Liver (tissue), 9 donors: Measurements from ENCODE around the gene MAP3K8. TPM values are rescaled to one million over a fixed set of nuclear protein-coding genes. Genes with fewer than 3 reads are reported as not detected.
A peak's percentile ranks its signal among the peaks of the same experiment; 100 is the strongest.

ENCODE experiments used
- DNase-seq: peaks from one replicate; pipeline ENCODE4 v3.0.0-alpha.2; 2017; ENCODE audit warnings: low spot score
- H3K27ac ChIP-seq, 2 donors: one replicate each; pipeline ENCODE4 v1.7.0; 2013; ENCODE audit warnings: inconsistent platforms in 2 of 2, low read length in 2 of 2, control low read depth in 1 of 2, low read depth in 1 of 2, mild to moderate bottlenecking in 1 of 2
- H3K27me3 ChIP-seq, 4 donors: one replicate each; pipeline versions ENCODE4 v1.6.1 to v1.7.0; 2013; ENCODE audit warnings: low read length in 3 of 4, inconsistent platforms in 1 of 4, mild to moderate bottlenecking in 1 of 4, moderate library complexity in 1 of 4; ENCODE audit not compliant: control insufficient read depth in 4 of 4, insufficient read depth in 4 of 4
- H3K36me3 ChIP-seq, 4 donors: one replicate each; pipeline versions ENCODE4 v1.6.1 to v1.7.0; 2013; ENCODE audit warnings: low read length in 3 of 4, mild to moderate bottlenecking in 3 of 4, low read depth in 1 of 4, moderate library complexity in 1 of 4; ENCODE audit not compliant: control insufficient read depth in 4 of 4, insufficient read depth in 3 of 4
- H3K4me1 ChIP-seq, 4 donors: one replicate each; pipeline versions ENCODE4 v1.6.1 to v1.7.0; 2013; ENCODE audit warnings: low read length in 3 of 4, mild to moderate bottlenecking in 3 of 4, moderate library complexity in 1 of 4; ENCODE audit not compliant: control insufficient read depth in 4 of 4, insufficient read depth in 4 of 4
- H3K4me3 ChIP-seq, 3 donors: one replicate each; pipeline versions ENCODE4 v1.6.1 to v1.7.0; 2013; ENCODE audit warnings: low read length in 3 of 3, control low read depth in 1 of 3, low read depth in 1 of 3, mild to moderate bottlenecking in 1 of 3
- H3K9ac ChIP-seq, 2 donors: one replicate each; pipeline ENCODE4 v1.7.0; 2013; ENCODE audit warnings: low read length in 2 of 2, mild to moderate bottlenecking in 2 of 2, moderate library complexity in 2 of 2, control low read depth in 1 of 2, low read depth in 1 of 2
- H3K9me3 ChIP-seq, 4 donors: one replicate each; pipeline versions ENCODE4 v1.6.1 to v1.7.0; 2013; ENCODE audit warnings: low read length in 3 of 4; ENCODE audit not compliant: control insufficient read depth in 4 of 4
- ATF3 ChIP-seq: IDR thresholded peaks from 2 replicates; pipeline ENCODE4 v1.6.1; 2016; ENCODE audit warnings: antibody characterized with exemption
- CTCF ChIP-seq: fragments of 150-350 bp; IDR thresholded peaks from 2 replicates; pipeline ENCODE4 v1.5.1; 2017; ENCODE audit warnings: improper control_type of control experiment, low read depth, low read length; ENCODE audit not compliant: missing input control
- EGR1 ChIP-seq, 2 donors: IDR thresholded peaks; 2 replicates each; pipeline ENCODE4 v1.6.1; 2016 to 2018; ENCODE audit warnings: antibody characterized with exemption in 2 of 2, low read depth in 2 of 2
- FOXA1 ChIP-seq: IDR thresholded peaks from 2 replicates; pipeline ENCODE4 v1.6.1; 2016; ENCODE audit warnings: antibody characterized with exemption
- FOXA2 ChIP-seq: IDR thresholded peaks from 2 replicates; pipeline ENCODE4 v1.6.1; 2016; ENCODE audit warnings: antibody characterized with exemption
- GABPA ChIP-seq, 2 donors: IDR thresholded peaks in 1 of 2; conservative IDR thresholded peaks in 1 of 2; 2 replicates each; pipeline ENCODE4 v1.6.1; 2016; ENCODE audit warnings: antibody characterized with exemption in 2 of 2, mild to moderate bottlenecking in 1 of 2, moderate library complexity in 1 of 2
- HNF4A ChIP-seq, 2 donors: conservative IDR thresholded peaks; 2 replicates each; pipeline ENCODE4 v1.6.1; 2016; ENCODE audit warnings: antibody characterized with exemption in 2 of 2, mild to moderate bottlenecking in 2 of 2
- HNF4G ChIP-seq: IDR thresholded peaks from 2 replicates; pipeline ENCODE4 v1.6.1; 2016; ENCODE audit warnings: antibody characterized with exemption
- JUND ChIP-seq, 2 donors: IDR thresholded peaks; 2 replicates each; pipeline ENCODE4 v1.6.1; 2016; ENCODE audit warnings: antibody characterized with exemption in 2 of 2
- MAX ChIP-seq: IDR thresholded peaks from 2 replicates; pipeline ENCODE4 v1.6.1; 2016; ENCODE audit warnings: antibody characterized with exemption
- NR2F2 ChIP-seq: IDR thresholded peaks from 2 replicates; pipeline ENCODE4 v1.6.1; 2016; ENCODE audit warnings: antibody characterized with exemption
- RAD21 ChIP-seq, 2 donors: IDR thresholded peaks; 2 replicates each; pipeline ENCODE4 v1.6.1; 2016; ENCODE audit warnings: antibody characterized with exemption in 2 of 2, mild to moderate bottlenecking in 2 of 2
- REST ChIP-seq: IDR thresholded peaks from 2 replicates; pipeline ENCODE4 v1.6.1; 2016; ENCODE audit warnings: antibody characterized with exemption, mild to moderate bottlenecking
- RXRA ChIP-seq, 2 donors: IDR thresholded peaks; 2 replicates each; pipeline ENCODE4 v1.6.1; 2017 to 2018; ENCODE audit warnings: antibody characterized with exemption in 2 of 2, mild to moderate bottlenecking in 1 of 2
- SP1 ChIP-seq: IDR thresholded peaks from 2 replicates; pipeline ENCODE4 v1.6.1; 2018; ENCODE audit warnings: antibody characterized with exemption, mild to moderate bottlenecking
- TAF1 ChIP-seq: conservative IDR thresholded peaks from 2 replicates; pipeline ENCODE4 v1.6.1; 2016; ENCODE audit warnings: antibody characterized with exemption, mild to moderate bottlenecking
- YY1 ChIP-seq: IDR thresholded peaks from 2 replicates; pipeline ENCODE4 v1.6.1; 2016; ENCODE audit warnings: antibody characterized with exemption, mild to moderate bottlenecking
- ZBTB33 ChIP-seq: IDR thresholded peaks from 2 replicates; pipeline ENCODE4 v1.6.1; 2016; ENCODE audit warnings: antibody characterized with exemption
- WGBS: extraction: QIAGEN DNeasy Blood & Tissue Kit; methylation state at CpG from one replicate; pipeline ENCODE4 v1.1.7; 2013; 5-methylcytosine and 5-hydroxymethylcytosine counted together
- polyA plus RNA-seq, 2 donors: library from polyadenylated mRNA; stranded (reverse) in 1 of 2; unstranded in 1 of 2; fragments of 200-250 nt in 1 of 2; fragments of >200 nt in 1 of 2; fragmentation: Nextera tagmentation in 1 of 2; extraction: Ambion mirVana in 1 of 2; gene quantifications; one replicate each; pipeline versions ENCODE4 v1.2.1 to v1.2.3, GENCODE V29; 2013 to 2015
- total RNA-seq, 2 donors: library from RNA; depleted of rRNA; stranded (reverse); fragments of >200 nt; gene quantifications; one replicate each; pipeline ENCODE4 v1.2.3, GENCODE V29; 2014
- donor health status: healthy.
- donor health status: healthy.
- donor health status: healthy.
- donor health status: healthy.
- donor health status: healthy.

MAP3K8 gene
- total and polyA plus RNA-seq, 4 donors = 2.1 to 11.4 (median 6.1) TPM

GRCh38 chr10:30433306-30433729, 666 bp upstream of the MAP3K8 start:
- Histone ChIP-seq H3K9me3 (no peaks in the 10 kb centered on the region), H3K4me1 (peaks cover 0 to 24% (median 5%) of the 10 kb centered on the region in 4 donors), H3K4me3 (peak overlapping the region; percentile 72 to 83 (median 78)), H3K27ac (peak overlapping the region; percentile 95 to 96), H3K27me3 (no peaks in the 10 kb centered on the region), H3K36me3 (peaks cover 0 to 3% (median 0%) of the 10 kb centered on the region in 4 donors), H3K9ac (peak overlapping the region; percentile 71 to 77)
- peak; percentile 64 for DNase-seq
- WGBS = under 1% methylated on average over 32 of the region's 32 CpGs
- TF ChIP-seq RXRA (IDR thresholded peaks at IDR 0.05) = no peak
- no peak for TF ChIP-seq CTCF
- no peak for TF ChIP-seq NR2F2
- no peak for TF ChIP-seq HNF4G
- TF ChIP-seq TAF1 = peak; percentile 0

GRCh38 chr10:30434273-30435072, 489 bp downstream of the MAP3K8 start:
- Histone ChIP-seq H3K4me1 (peaks cover 0 to 24% (median 5%) of the 10 kb centered on the region in 4 donors), H3K4me3 (peak overlapping the region; percentile 71 to 83 (median 78)), H3K27me3 (no peaks in the 10 kb centered on the region), H3K36me3 (peaks cover 0 to 4% (median 2%) of the 10 kb centered on the region in 4 donors), H3K9ac (peak overlapping the region; percentile 90 to 98), H3K9me3 (no peaks in the 10 kb centered on the region), H3K27ac (peak overlapping the region; percentile 95 to 96)
- DNase-seq = peak; percentile 63
- TF ChIP-seq ATF3 = no peak
- TF ChIP-seq TAF1 = peak; percentile 87
- peak; percentile 70 for TF ChIP-seq YY1
- TF ChIP-seq ZBTB33 = no peak
- TF ChIP-seq FOXA2 = no peak
- TF ChIP-seq HNF4G = no peak
- TF ChIP-seq RXRA (IDR thresholded peaks at IDR 0.05) = peak in 1 of 2 donors; percentile 17
- TF ChIP-seq FOXA1 = no peak
- no peak for TF ChIP-seq SP1
- TF ChIP-seq HNF4A (conservative IDR thresholded peaks at IDR 0.05) = no peak
- TF ChIP-seq REST = peak; percentile 77
- TF ChIP-seq CTCF = no peak
- no peak for TF ChIP-seq JUND (IDR thresholded peaks at IDR 0.05)
- no peak for TF ChIP-seq MAX
- TF ChIP-seq EGR1 (IDR thresholded peaks at IDR 0.05; ENCODE audit: low read depth in 2 of 2) = no peak
- no peak for TF ChIP-seq NR2F2
- TF ChIP-seq RAD21 (IDR thresholded peaks at IDR 0.05) = peak in 1 of 2 donors; percentile 16
- TF ChIP-seq GABPA (IDR thresholded peaks at IDR 0.05 in 1 of 2, conservative IDR thresholded peaks at IDR 0.05 in 1 of 2) = no peak
- WGBS = under 1% methylated on average over 56 of the region's 56 CpGs
